ENCODE results near the gene FBXW11. TPM values are rescaled to one million over a fixed set of nuclear protein-coding genes. Genes with fewer than 3 reads are reported as not detected.

The FBXW11 gene
- total RNA-seq, 1 experiment from 2014 or later: 53.7 TPM

- no peaks in the 10 kb centered on the region for H3K36me3 ChIP-seq (replicated peaks; ENCODE audit: control insufficient read depth, insufficient read depth, low read length)
- no peak overlapping the region for H3K4me3 ChIP-seq (ENCODE audit: insufficient read depth, low read depth, low read length)
- DNase-seq: no peak
- no peaks in the 10 kb centered on the region for H3K27me3 ChIP-seq (ENCODE audit: control insufficient read depth, insufficient read depth, low read length)
Measured at GRCh38 chr5:171855798-171856763, 150.4 kb downstream of the FBXW11 start.

DNA sequence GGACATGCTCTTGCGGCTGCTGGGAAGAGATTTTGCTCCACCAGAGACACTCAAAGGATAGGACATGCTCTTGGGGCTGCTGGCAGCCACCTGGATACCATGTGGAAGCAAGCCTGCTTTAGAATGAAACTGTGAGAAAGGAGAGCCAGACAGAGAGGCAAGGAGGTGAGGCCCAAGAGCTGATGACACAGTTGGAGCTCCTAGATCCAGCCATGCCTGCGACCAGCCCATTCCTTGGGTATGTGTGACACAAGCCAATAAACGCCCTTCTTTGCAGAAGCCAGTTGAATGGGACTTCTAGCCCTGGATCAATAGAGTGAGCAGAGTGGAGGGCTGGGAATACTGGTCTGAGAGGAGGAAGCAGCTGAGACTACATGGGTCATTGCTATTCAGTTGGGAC is 151.2 kb downstream of the FBXW11 start:
- H3K27me3 ChIP-seq (ENCODE audit: control insufficient read depth, insufficient read depth, low read length): no peaks in the 10 kb centered on the region
- DNase-seq: no peak
- no peaks in the 10 kb centered on the region for H3K36me3 ChIP-seq (replicated peaks; ENCODE audit: control insufficient read depth, insufficient read depth, low read length)
- H3K4me3 ChIP-seq (ENCODE audit: insufficient read depth, low read depth, low read length): no peak overlapping the region

- DNase-seq: peak; percentile 79
- no peak overlapping the region for H3K4me3 ChIP-seq (ENCODE audit: insufficient read depth, low read depth, low read length)
- no peaks in the 10 kb centered on the region for H3K27me3 ChIP-seq (ENCODE audit: control insufficient read depth, insufficient read depth, low read length)
- no peaks in the 10 kb centered on the region; the same call in 1 of the 2 replicates for H3K36me3 ChIP-seq (replicated peaks; ENCODE audit: control insufficient read depth, insufficient read depth, low read length)
Measured at GRCh38 chr5:171852255-171852681, 154.2 kb downstream of the FBXW11 start.

DNA sequence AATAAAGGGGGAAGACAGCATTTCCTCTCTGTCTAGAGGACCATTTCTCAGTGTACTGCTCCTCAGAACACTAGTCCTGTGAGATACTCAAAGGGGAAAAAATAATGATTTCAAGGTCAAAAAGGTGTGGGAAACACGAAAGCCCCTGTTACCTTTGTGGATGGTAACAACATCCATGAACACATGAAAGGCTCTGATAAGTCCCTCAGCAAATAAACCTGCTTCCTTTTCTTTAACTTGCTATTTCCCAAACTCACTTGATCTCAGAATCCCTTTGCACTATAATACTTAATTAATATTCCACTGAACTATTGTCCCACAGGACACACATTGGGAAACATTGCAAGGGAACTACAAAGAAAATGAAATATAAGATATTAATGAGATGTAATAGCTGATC is 155.2 kb downstream of the FBXW11 start:
- Histone ChIP-seq H3K4me3 (ENCODE audit: insufficient read depth, low read depth, low read length) (no peak overlapping the region), H3K36me3 (replicated peaks; ENCODE audit: control insufficient read depth, insufficient read depth, low read length) (no peaks in the 10 kb centered on the region; the same call in 1 of the 2 replicates), H3K27me3 (ENCODE audit: control insufficient read depth, insufficient read depth, low read length) (no peaks in the 10 kb centered on the region)
- DNase-seq: no peak

- H3K36me3 ChIP-seq (replicated peaks; ENCODE audit: control insufficient read depth, insufficient read depth, low read length): no peaks in the 10 kb centered on the region; the same call in 1 of the 2 replicates
- H3K4me3 ChIP-seq (ENCODE audit: insufficient read depth, low read depth, low read length): no peak overlapping the region
- H3K27me3 ChIP-seq (ENCODE audit: control insufficient read depth, insufficient read depth, low read length): no peaks in the 10 kb centered on the region
- peak; percentile 86 for DNase-seq
Measured at GRCh38 chr5:171850324-171850947, 156.0 kb downstream of the FBXW11 start.

- DNase-seq: no peak
- no peaks in the 10 kb centered on the region for H3K27me3 ChIP-seq (ENCODE audit: control insufficient read depth, insufficient read depth, low read length)
- no peaks in the 10 kb centered on the region; the same call in 1 of the 2 replicates for H3K36me3 ChIP-seq (replicated peaks; ENCODE audit: control insufficient read depth, insufficient read depth, low read length)
- no peak overlapping the region for H3K4me3 ChIP-seq (ENCODE audit: insufficient read depth, low read depth, low read length)
Measured at GRCh38 chr5:171849585-171850323, 156.7 kb downstream of the FBXW11 start.

DNA sequence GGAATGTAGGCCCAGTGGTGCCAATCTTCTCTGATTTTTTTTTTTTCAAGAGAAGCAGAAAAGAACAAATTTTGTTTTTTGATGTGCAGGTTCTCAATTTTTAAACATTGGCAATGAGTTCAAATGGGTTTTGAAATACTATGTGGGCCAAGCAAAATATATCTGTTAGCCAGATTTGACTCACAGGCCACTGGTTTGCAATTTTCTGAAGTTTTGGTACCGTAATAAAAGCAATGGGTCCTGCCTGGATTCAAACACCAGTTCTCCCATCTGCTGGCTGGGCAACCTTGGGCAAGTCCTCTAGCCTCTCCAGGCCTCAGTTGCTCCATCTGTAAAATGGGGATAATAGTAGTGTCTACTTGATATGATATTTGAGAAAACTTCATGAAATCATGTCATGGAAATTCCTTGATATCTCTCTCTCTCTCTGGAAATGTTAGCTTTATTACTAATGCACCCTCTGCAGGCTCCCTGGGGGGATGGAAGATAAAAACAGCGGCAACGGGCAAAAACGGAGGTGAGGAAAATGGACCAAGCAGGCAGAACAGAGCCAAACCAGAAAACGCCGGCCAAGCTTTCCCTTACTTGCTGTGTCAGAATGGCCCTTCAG is 157.4 kb downstream of the FBXW11 start:
- H3K4me3 ChIP-seq (ENCODE audit: insufficient read depth, low read depth, low read length): no peak overlapping the region
- H3K36me3 ChIP-seq (replicated peaks; ENCODE audit: control insufficient read depth, insufficient read depth, low read length): no peaks in the 10 kb centered on the region; the same call in 1 of the 2 replicates
- DNase-seq: no peak
- H3K27me3 ChIP-seq (ENCODE audit: control insufficient read depth, insufficient read depth, low read length): no peaks in the 10 kb centered on the region

GRCh38 chr5:171848486-171848885 is 158.0 kb downstream of the FBXW11 start:
- no peak for DNase-seq
- Histone ChIP-seq H3K27me3 (ENCODE audit: control insufficient read depth, insufficient read depth, low read length) (no peaks in the 10 kb centered on the region), H3K4me3 (ENCODE audit: insufficient read depth, low read depth, low read length) (no peak overlapping the region), H3K36me3 (replicated peaks; ENCODE audit: control insufficient read depth, insufficient read depth, low read length) (no peaks in the 10 kb centered on the region; the same call in 1 of the 2 replicates)

DNA sequence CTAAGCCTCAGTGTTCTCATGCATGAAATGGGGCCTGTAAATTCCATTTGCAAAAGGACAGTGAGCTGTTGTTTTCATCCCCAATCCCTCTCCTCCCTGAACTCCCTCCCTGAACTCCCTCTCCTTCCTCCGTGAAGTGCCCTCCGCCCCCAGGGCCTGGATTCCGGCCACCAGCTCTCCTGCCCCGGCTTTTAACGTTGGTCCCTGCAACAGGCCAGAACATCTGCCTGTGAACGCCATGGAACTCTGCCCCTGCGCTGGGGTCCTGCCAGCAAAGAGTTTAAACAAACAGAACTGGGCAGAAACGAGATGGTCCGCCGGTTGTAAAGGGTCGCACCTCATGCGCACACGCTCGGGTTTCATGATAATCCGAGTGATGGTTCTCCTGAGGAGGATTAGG is 158.4 kb downstream of the FBXW11 start:
- Histone ChIP-seq H3K27me3 (ENCODE audit: control insufficient read depth, insufficient read depth, low read length) (no peaks in the 10 kb centered on the region), H3K36me3 (replicated peaks; ENCODE audit: control insufficient read depth, insufficient read depth, low read length) (no peaks in the 10 kb centered on the region; the same call in 1 of the 2 replicates), H3K4me3 (ENCODE audit: insufficient read depth, low read depth, low read length) (no peak overlapping the region)
- DNase-seq: no peak

GRCh38 chr5:171847026-171847425 is 159.4 kb downstream of the FBXW11 start:
- DNase-seq: no peak

GRCh38 chr5:171846323-171846722 is 160.1 kb downstream of the FBXW11 start:
- Histone ChIP-seq H3K36me3 (replicated peaks; ENCODE audit: control insufficient read depth, insufficient read depth, low read length) (no peaks in the 10 kb centered on the region; the same call in 1 of the 2 replicates), H3K27me3 (ENCODE audit: control insufficient read depth, insufficient read depth, low read length) (no peaks in the 10 kb centered on the region), H3K4me3 (ENCODE audit: insufficient read depth, low read depth, low read length) (no peak overlapping the region)
- peak; percentile 69 for DNase-seq

More at GRCh38 chr5:171847026-171847425, 159.4 kb downstream of the FBXW11 start:
- no peaks in the 10 kb centered on the region for H3K27me3 ChIP-seq (ENCODE audit: control insufficient read depth, insufficient read depth, low read length)
- no peaks in the 10 kb centered on the region; the same call in 1 of the 2 replicates for H3K36me3 ChIP-seq (replicated peaks; ENCODE audit: control insufficient read depth, insufficient read depth, low read length)
- no peak overlapping the region for H3K4me3 ChIP-seq (ENCODE audit: insufficient read depth, low read depth, low read length)

GRCh38 chr5:171845857-171846256 is 160.6 kb downstream of the FBXW11 start:
- no peak for DNase-seq
- no peaks in the 10 kb centered on the region; the same call in 1 of the 2 replicates for H3K36me3 ChIP-seq (replicated peaks; ENCODE audit: control insufficient read depth, insufficient read depth, low read length)
- H3K4me3 ChIP-seq (ENCODE audit: insufficient read depth, low read depth, low read length): no peak overlapping the region
- H3K27me3 ChIP-seq (ENCODE audit: control insufficient read depth, insufficient read depth, low read length): no peaks in the 10 kb centered on the region

DNA sequence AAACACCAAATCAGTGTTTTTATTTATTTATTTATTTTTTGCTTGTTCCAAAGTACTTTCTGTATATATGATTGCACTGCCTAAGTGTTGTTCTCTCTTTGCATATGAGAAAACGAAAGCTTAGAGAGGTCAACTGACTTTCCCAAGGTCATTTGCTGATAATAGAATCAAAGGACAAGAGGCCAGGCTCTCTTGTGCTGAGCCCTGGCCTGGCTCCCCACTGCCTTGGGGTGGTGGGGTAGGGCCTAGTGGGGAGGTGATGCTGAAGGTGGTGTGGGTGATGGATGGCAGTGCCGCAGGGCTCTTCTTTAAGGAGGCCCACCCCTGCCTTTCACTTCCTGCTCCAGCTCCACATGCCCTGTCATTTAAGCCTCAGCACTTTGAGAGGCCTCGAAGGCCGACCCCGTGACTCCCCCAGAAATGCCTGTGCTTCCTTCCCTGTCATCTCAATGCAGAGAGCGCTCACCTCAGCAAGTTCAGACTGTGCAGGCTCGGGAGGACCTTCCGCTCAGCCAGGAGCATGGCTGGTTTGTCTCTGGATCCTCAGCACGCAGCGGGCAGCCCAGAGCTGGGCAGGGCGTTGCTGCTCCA is 161.3 kb downstream of the FBXW11 start:
- Histone ChIP-seq H3K27me3 (ENCODE audit: control insufficient read depth, insufficient read depth, low read length) (no peaks in the 10 kb centered on the region), H3K36me3 (replicated peaks; ENCODE audit: control insufficient read depth, insufficient read depth, low read length) (no peaks in the 10 kb centered on the region; the same call in 1 of the 2 replicates), H3K4me3 (ENCODE audit: insufficient read depth, low read depth, low read length) (no peak overlapping the region)
- no peak for DNase-seq

Data from H7 (cell line).